Large intestine (tissue), 3 donors: ENCODE data around the gene KCNK3. TPM values are rescaled to one million over a fixed set of nuclear protein-coding genes. Genes with fewer than 3 reads are reported as not detected.

Experiments
- DNase-seq, 2 donors: peaks; one replicate each; pipeline versions ENCODE4 v3.0.0 to v3.0.0-alpha.2; 2013
- H3K27ac ChIP-seq: one replicate; pipeline ENCODE4 v1.5.1; 2013; ENCODE audit warnings: low read length
- H3K27me3 ChIP-seq: 2 replicates; pipeline ENCODE4 v1.6.1; 2013; ENCODE audit warnings: low read length; ENCODE audit not compliant: control insufficient read depth, insufficient read depth
- H3K36me3 ChIP-seq: 2 replicates; pipeline ENCODE4 v1.6.1; 2013; ENCODE audit warnings: low read length; ENCODE audit not compliant: control insufficient read depth, insufficient read depth
- H3K4me1 ChIP-seq: one replicate; pipeline ENCODE4 v1.6.1; 2013; ENCODE audit warnings: low read length; ENCODE audit not compliant: control insufficient read depth, insufficient read depth
- H3K4me3 ChIP-seq: one replicate; pipeline ENCODE4 v1.5.1; 2013; ENCODE audit warnings: low read length
- H3K9me3 ChIP-seq: one replicate; pipeline ENCODE4 v1.6.1; 2013; ENCODE audit warnings: mild to moderate bottlenecking, low read depth, low read length, moderate library complexity; ENCODE audit not compliant: control insufficient read depth
- WGBS: methylation state at CpG from one replicate; pipeline ENCODE4 v1.1.5; 2013; ENCODE audit warnings: low lambda C conversion rate; ENCODE audit not compliant: insufficient coverage; 5-methylcytosine and 5-hydroxymethylcytosine counted together
- polyA plus RNA-seq: library from polyadenylated mRNA; unstranded; fragments of 120-200 nt; gene quantifications from one replicate; pipeline ENCODE4 v1.2.1, GENCODE V29; 2013

KCNK3 gene
- polyA plus RNA-seq, 1 donor, result 3.3 TPM

DNA sequence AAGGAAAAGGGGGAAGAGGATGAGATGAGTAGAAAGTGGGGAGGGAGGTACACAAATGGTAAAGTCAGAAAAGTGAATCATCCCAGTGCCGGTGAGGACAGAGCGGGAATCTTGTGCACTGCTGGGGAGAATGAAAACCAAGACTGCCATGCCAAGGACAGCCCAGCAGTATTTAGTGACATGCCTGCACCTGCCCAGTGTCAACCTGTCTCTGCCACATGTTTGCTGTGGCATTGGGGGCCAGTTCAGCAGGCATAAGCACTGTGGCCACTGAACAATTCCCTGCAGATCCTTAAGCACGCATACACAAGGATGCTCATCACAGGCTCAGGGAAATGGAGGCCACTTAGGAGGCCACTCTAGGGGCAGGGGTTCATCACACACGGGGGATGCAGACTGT, 5.2 kb upstream of the KCNK3 start:
- Histone ChIP-seq H3K9me3 (no peaks in the 10 kb centered on the region), H3K36me3 (no peaks in the 10 kb centered on the region), H3K27me3 (peaks cover 37% of the 10 kb centered on the region), H3K4me3 (no peak overlapping the region), H3K4me1 (peaks cover 7% of the 10 kb centered on the region), H3K27ac (no peak overlapping the region)
- DNase-seq, result no peak
- no CpG with 5 or more reads among the region's 4 CpGs for WGBS

DNA sequence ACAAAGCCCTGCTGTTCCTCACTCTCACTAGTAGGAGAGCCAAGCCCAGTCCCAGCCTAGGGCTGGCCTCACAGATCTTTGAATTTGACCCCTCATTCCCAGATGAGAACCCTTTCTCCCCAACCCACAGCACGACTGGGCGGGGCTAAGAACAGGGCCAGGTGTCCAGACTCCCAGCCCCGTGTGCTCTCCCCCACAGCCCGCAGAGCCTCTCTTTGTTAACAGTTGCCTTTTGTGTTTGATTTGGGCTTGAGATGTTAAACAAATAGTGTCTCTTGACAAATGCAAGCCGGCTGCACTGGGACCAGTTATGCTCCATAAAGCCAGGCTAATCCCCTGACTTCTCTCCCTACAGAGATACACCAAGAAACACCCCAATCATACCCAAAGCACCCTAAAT, 4.7 kb upstream of the KCNK3 start:
- no peak overlapping the region for H3K27ac ChIP-seq
- H3K4me3 ChIP-seq, result no peak overlapping the region
- DNase-seq, result no peak
- H3K9me3 ChIP-seq, result no peaks in the 10 kb centered on the region
- no CpG with 5 or more reads among the region's 5 CpGs for WGBS
- peaks cover 38% of the 10 kb centered on the region for H3K27me3 ChIP-seq
- no peaks in the 10 kb centered on the region for H3K36me3 ChIP-seq
- peaks cover 7% of the 10 kb centered on the region for H3K4me1 ChIP-seq

- Histone ChIP-seq H3K36me3 (no peaks in the 10 kb centered on the region), H3K27me3 (peaks cover 71% of the 10 kb centered on the region), H3K27ac (no peak overlapping the region), H3K4me1 (peaks cover 13% of the 10 kb centered on the region), H3K9me3 (peaks cover 6% of the 10 kb centered on the region), H3K4me3 (no peak overlapping the region)
- DNase-seq, result no peak
- WGBS, result no CpG with 5 or more reads among the region's 3 CpGs
These were observed 1.4 kb upstream of the KCNK3 start for GRCh38 chr2:26691161-26691560.

DNA sequence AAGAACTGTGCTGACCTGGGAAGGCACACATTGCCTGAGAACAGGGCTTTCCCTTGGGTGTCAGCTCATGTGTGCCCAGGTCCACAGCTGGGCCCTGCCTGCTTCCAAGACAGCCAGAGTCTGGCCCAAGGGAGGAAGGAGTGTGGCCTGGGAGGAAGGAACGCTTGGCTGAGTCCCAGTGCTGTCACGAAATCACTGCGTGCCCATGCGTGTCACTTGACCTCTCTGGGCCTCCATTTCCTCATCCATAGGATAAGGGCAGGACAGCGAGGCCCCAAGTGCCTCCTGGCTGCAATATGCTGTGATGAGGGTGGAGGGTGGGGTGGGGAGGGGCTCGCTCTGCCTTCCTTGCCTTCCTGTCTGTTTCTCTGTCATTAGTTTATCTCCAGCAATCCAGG, 642 bp upstream of the KCNK3 start:
- H3K27ac ChIP-seq, result no peak overlapping the region
- peaks cover 76% of the 10 kb centered on the region for H3K27me3 ChIP-seq
- H3K36me3 ChIP-seq, result no peaks in the 10 kb centered on the region
- no peak overlapping the region for H3K4me3 ChIP-seq
- no peak for DNase-seq
- H3K9me3 ChIP-seq, result peaks cover 6% of the 10 kb centered on the region
- H3K4me1 ChIP-seq, result peaks cover 11% of the 10 kb centered on the region
- no CpG with 5 or more reads among the region's 6 CpGs for WGBS

DNA sequence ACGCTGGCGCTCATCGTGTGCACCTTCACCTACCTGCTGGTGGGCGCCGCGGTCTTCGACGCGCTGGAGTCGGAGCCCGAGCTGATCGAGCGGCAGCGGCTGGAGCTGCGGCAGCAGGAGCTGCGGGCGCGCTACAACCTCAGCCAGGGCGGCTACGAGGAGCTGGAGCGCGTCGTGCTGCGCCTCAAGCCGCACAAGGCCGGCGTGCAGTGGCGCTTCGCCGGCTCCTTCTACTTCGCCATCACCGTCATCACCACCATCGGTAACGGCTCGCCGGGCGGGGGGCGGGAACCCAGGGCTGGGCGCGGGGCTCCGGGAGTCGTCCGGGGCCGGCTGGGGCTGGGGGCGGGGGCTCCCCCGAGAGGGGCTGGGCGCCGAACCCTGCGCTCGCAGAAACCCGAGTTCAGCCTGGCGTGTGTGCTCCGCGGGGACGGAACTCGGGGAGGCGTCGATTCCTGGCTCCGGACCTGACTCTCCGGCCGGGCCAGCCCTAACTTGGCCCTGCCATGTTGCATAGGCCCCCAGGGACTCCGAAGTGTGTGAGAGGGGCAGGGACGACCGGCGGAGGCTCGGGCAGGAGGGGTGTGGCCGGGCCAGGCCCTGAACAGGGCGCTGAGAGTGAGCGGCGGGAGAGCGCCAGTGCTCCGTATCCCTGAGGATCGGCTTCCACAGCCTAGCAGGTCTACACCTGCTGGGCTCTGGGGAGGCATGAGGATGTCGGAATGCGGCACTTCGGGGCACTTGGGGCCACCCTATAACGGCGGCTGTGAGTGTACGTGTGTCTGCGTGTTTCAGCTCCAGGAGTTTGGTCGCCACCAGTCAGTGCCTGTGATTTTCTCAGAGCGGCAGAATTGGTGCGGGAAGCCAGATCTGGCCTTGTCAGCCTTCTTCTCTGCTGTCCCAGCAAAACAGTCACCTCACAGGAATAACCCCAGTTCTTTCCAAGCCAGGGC, 651 bp downstream of the KCNK3 start:
- no CpG with 5 or more reads among the region's 83 CpGs for WGBS
- peaks cover 10% of the 10 kb centered on the region for H3K4me1 ChIP-seq
- no peak overlapping the region for H3K27ac ChIP-seq
- H3K36me3 ChIP-seq, result no peaks in the 10 kb centered on the region
- peaks cover 6% of the 10 kb centered on the region for H3K9me3 ChIP-seq
- peak overlapping the region; percentile 38 for H3K4me3 ChIP-seq
- DNase-seq, result peak in 1 of 2 donors; percentile 18
- peaks cover 74% of the 10 kb centered on the region for H3K27me3 ChIP-seq

- no peaks in the 10 kb centered on the region for H3K36me3 ChIP-seq
- peaks cover 10% of the 10 kb centered on the region for H3K4me1 ChIP-seq
- no peak for DNase-seq
- WGBS, result no CpG with 5 or more reads among the region's 7 CpGs
- H3K4me3 ChIP-seq, result no peak overlapping the region
- H3K9me3 ChIP-seq, result peaks cover 6% of the 10 kb centered on the region
- H3K27me3 ChIP-seq, result peaks cover 69% of the 10 kb centered on the region
- H3K27ac ChIP-seq, result no peak overlapping the region
These were observed 1.5 kb downstream of the KCNK3 start for GRCh38 chr2:26694001-26694400.

DNA sequence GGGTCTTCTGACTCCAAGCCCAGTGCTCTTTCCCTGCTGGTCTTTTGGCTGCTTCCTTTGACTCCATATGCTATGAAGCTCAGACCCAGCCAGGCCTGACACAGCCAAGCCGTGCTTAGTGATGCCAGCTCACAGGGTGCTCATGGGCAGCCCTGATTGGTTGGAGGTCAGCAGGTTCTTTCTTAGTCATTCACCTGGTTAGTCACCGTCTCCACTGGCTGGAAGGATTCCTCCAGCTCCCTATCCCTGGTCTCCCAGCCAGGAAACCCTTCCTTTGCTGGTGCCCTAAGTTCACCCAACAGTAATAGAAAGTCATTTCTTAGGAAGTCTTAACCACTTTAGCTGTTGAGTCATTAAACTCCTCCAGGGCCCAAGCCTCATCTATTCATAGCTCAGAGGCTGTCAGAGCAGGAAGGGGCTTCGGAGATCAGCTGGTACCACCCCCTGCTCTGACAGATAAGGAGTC, 3.9 kb downstream of the KCNK3 start:
- Histone ChIP-seq H3K36me3 (no peaks in the 10 kb centered on the region), H3K27ac (no peak overlapping the region), H3K4me3 (no peak overlapping the region), H3K27me3 (peaks cover 53% of the 10 kb centered on the region), H3K9me3 (peaks cover 6% of the 10 kb centered on the region), H3K4me1 (peaks cover 10% of the 10 kb centered on the region)
- WGBS, result no CpG with 5 or more reads among the region's 3 CpGs
- DNase-seq, result no peak

- DNase-seq, result no peak
- H3K4me1 ChIP-seq, result peaks cover 6% of the 10 kb centered on the region
- WGBS, result no CpG with 5 or more reads among the region's 10 CpGs
- H3K27me3 ChIP-seq, result peaks cover 46% of the 10 kb centered on the region
- H3K36me3 ChIP-seq, result no peaks in the 10 kb centered on the region
- no peak overlapping the region for H3K4me3 ChIP-seq
- H3K27ac ChIP-seq, result no peak overlapping the region
- H3K9me3 ChIP-seq, result peaks cover 6% of the 10 kb centered on the region
These were observed 4.9 kb downstream of the KCNK3 start for GRCh38 chr2:26697425-26697824.

DNA sequence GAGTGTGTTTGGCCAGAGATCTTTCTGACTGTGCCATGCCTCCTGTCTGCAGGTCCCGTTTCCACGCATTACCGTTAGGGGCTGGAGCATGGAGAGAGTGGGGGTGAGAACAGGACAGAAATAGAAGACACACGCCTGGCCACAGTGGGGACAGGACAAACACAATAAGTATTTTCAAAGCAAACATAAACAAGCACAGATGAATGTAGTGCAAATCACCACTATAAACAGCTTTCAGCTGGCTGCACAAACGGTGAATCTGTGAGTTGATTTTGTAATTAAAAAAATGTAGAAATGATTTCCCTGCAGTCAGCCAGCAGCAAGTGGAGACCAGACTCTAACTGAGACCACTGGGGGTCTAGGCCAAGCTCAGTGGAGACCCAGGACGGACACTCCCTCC, 6.8 kb downstream of the KCNK3 start:
- no peak for DNase-seq
- Histone ChIP-seq H3K36me3 (no peaks in the 10 kb centered on the region), H3K4me1 (no peaks in the 10 kb centered on the region), H3K4me3 (no peak overlapping the region), H3K27me3 (peaks cover 31% of the 10 kb centered on the region), H3K27ac (no peak overlapping the region), H3K9me3 (no peaks in the 10 kb centered on the region)
- WGBS, result 80% methylated on average over 1 of the region's 6 CpGs

DNA sequence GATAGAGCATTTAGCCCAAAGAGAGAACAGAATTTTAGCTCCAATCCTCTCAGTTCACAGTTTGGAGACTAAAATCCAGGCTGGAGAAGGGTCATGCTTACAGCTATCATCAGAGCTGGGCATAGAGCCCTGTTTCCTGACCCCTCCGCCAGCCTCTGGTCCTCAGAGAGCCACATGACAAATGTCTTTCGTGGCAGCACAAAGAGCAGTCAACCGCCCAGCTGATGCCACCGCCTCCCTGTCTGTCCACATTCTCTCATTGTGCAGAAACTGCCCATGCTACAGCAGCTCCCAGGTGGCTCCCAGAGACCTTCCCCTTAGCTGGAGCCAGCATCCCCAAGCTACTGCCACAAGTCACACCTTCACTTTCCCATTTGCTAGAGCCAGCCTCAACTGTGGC, 7.6 kb downstream of the KCNK3 start:
- no peaks in the 10 kb centered on the region for H3K36me3 ChIP-seq
- no peak overlapping the region for H3K4me3 ChIP-seq
- peaks cover 23% of the 10 kb centered on the region for H3K27me3 ChIP-seq
- WGBS, result 100% methylated on average over 1 of the region's 4 CpGs
- H3K27ac ChIP-seq, result no peak overlapping the region
- H3K4me1 ChIP-seq, result no peaks in the 10 kb centered on the region
- DNase-seq, result no peak
- H3K9me3 ChIP-seq, result no peaks in the 10 kb centered on the region

DNA sequence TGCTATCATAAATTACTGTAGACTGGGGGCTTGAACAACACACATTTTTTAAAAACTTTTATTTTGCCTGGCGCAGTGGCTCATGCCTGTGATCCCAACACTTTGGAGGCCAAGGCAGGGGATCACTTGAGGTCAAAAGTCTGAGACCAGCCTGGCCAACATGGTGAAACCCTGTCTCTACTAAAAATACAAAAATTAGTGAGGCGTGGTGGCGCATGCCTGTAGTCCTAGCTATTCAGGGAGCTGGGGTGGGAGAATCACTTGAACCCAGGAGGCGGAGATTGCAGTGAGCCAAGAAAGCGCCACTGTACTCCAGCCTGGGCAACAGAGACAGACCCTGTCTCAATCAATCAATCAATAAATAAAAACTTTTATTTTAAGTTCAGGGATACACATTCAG, 9.1 kb downstream of the KCNK3 start:
- Histone ChIP-seq H3K4me3 (no peak overlapping the region), H3K27me3 (peaks cover 14% of the 10 kb centered on the region), H3K27ac (no peak overlapping the region), H3K4me1 (no peaks in the 10 kb centered on the region), H3K9me3 (no peaks in the 10 kb centered on the region), H3K36me3 (no peaks in the 10 kb centered on the region)
- no peak for DNase-seq
- no CpG with 5 or more reads among the region's 5 CpGs for WGBS
